Gastroesophageal sphincter (tissue), 3 donors: ENCODE data around the gene FHIT.

ENCODE experiments used
- EP300 ChIP-seq: sonication (generic); formaldehyde crosslinking; IDR thresholded peaks from one replicate; pipeline ENCODE4 v1.6.1; 2017; ENCODE audit warnings: antibody characterized with exemption, mild to moderate bottlenecking
- TF ChIP-seq, protein P1 (sequence below), 4 experiments: fragments of 200-600 bp in 2 of 4; fragments of 450-650 bp in 2 of 4; sonication (generic) in 1 of 4; IDR thresholded peaks; one replicate each; pipeline ENCODE4 v1.5.1; 2017 to 2019; ENCODE audit warnings: antibody characterized with exemption in 4 of 4, mild to moderate bottlenecking in 2 of 4, moderate library complexity in 2 of 4

DNA sequence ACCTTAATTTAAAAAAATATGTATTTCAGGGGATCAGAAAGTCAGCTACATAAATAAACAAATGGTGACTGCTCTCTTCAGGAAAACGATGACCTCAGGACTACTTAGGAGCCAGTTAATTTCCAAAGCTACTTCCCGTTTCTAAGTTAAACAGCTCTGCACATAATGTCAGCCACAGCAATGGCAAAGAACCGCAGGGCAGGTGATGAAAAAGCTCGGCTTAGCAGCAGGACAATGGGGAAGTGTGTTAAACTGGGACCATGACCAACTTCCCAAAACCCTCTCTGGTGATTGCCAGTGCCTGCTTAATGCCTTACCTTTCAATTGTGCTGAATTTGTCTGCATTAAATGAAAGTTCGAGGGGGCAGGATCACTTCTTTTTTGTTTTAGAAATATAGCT is 258.9 kb downstream of the FHIT start:
- no peak for TF ChIP-seq EP300
- TF ChIP-seq, protein P1, sequence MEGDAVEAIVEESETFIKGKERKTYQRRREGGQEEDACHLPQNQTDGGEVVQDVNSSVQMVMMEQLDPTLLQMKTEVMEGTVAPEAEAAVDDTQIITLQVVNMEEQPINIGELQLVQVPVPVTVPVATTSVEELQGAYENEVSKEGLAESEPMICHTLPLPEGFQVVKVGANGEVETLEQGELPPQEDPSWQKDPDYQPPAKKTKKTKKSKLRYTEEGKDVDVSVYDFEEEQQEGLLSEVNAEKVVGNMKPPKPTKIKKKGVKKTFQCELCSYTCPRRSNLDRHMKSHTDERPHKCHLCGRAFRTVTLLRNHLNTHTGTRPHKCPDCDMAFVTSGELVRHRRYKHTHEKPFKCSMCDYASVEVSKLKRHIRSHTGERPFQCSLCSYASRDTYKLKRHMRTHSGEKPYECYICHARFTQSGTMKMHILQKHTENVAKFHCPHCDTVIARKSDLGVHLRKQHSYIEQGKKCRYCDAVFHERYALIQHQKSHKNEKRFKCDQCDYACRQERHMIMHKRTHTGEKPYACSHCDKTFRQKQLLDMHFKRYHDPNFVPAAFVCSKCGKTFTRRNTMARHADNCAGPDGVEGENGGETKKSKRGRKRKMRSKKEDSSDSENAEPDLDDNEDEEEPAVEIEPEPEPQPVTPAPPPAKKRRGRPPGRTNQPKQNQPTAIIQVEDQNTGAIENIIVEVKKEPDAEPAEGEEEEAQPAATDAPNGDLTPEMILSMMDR (IDR thresholded peaks at IDR 0.05) = no peak
